Measurements from ENCODE around the gene C2. TPM values are rescaled to one million over a fixed set of nuclear protein-coding genes. Genes with fewer than 3 reads are reported as not detected.
A peak's percentile ranks its signal among the peaks of the same experiment; 100 is the strongest.

The C2 gene
- total RNA-seq, 1 donor from 2014 or later: 2.4 TPM

DNA sequence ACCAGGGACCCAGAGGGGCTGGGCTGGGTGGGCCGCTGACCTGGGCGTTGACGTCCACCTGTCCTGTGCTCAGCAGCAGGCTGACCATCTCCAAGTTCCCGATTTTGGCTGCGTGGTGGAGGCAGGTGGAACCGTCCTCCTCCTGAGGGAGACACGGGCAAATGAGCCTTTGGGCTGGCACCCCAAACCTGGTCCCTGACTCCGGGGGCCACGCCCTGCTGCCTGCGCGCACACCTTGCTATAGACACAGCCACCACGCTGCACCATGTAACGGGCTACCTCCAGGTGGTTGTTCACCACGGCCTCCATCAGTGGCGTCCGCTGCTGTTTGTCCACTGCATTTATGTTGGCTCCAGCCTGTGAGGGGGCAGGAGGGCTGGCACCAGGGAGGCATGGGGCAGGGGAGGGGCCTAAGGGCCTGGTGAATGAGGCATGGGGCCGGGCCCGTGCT, 41.0 kb upstream of the C2 start:
- no peak overlapping the region for H3K27ac Mint-ChIP-seq (ENCODE audit: unreplicated experiment)
- no peak for DNase-seq (ENCODE audit: extremely low spot score, unreplicated experiment)
- no peaks in the 10 kb centered on the region for H3K4me1 Mint-ChIP-seq (ENCODE audit: unreplicated experiment)
- no peaks in the 10 kb centered on the region for H3K27me3 Mint-ChIP-seq (ENCODE audit: unreplicated experiment)
- H3K4me3 Mint-ChIP-seq (ENCODE audit: unreplicated experiment): no peak overlapping the region
- no peaks in the 10 kb centered on the region for H3K9me3 Mint-ChIP-seq (ENCODE audit: unreplicated experiment)
- peaks cover 30% of the 10 kb centered on the region for H3K36me3 Mint-ChIP-seq (ENCODE audit: unreplicated experiment)
- TF ChIP-seq, protein P1, sequence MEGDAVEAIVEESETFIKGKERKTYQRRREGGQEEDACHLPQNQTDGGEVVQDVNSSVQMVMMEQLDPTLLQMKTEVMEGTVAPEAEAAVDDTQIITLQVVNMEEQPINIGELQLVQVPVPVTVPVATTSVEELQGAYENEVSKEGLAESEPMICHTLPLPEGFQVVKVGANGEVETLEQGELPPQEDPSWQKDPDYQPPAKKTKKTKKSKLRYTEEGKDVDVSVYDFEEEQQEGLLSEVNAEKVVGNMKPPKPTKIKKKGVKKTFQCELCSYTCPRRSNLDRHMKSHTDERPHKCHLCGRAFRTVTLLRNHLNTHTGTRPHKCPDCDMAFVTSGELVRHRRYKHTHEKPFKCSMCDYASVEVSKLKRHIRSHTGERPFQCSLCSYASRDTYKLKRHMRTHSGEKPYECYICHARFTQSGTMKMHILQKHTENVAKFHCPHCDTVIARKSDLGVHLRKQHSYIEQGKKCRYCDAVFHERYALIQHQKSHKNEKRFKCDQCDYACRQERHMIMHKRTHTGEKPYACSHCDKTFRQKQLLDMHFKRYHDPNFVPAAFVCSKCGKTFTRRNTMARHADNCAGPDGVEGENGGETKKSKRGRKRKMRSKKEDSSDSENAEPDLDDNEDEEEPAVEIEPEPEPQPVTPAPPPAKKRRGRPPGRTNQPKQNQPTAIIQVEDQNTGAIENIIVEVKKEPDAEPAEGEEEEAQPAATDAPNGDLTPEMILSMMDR (IDR thresholded peaks at IDR 0.05): no peak

DNA sequence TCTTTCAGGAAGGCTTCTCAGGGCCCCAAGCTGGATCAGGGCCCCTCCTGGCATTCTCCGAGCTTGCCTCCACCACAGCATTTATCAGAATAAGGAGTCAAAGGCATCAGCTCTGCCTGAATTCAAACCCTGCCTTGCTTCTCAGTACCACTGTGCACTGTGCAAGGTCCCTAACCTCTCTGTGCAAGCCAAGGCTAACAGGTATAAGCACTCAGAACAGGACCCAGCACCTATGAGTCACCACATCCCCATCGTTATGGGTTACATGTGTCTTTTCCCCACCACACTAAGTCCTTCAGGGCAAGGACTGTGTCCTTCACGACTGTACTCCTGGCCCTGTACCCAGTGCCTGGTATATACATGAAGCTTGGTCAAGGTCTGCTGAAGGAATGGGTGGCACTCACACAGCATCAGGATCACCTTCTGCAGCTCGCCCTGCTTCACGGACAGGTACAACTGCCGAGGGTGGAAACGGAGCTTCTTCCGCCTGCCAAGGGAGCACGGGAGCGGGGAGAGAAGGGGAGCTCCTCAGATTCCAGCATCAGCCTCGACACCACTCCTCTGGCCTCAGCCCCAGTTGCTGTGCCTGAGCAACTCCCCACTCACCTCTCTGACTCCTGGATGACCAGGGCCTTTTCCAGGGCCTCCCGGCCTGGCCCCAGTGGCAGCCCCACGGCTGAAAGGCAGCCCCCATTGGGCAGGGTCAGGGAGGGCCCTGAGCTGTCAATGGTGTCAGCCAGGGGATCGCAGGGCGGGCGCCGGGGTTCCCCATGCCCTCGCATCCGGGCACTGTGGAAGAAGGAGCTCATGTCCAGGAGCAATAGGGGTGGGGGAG, 40.1 kb upstream of the C2 start:
- TF ChIP-seq, protein P1 (IDR thresholded peaks at IDR 0.05): no peak

DNA sequence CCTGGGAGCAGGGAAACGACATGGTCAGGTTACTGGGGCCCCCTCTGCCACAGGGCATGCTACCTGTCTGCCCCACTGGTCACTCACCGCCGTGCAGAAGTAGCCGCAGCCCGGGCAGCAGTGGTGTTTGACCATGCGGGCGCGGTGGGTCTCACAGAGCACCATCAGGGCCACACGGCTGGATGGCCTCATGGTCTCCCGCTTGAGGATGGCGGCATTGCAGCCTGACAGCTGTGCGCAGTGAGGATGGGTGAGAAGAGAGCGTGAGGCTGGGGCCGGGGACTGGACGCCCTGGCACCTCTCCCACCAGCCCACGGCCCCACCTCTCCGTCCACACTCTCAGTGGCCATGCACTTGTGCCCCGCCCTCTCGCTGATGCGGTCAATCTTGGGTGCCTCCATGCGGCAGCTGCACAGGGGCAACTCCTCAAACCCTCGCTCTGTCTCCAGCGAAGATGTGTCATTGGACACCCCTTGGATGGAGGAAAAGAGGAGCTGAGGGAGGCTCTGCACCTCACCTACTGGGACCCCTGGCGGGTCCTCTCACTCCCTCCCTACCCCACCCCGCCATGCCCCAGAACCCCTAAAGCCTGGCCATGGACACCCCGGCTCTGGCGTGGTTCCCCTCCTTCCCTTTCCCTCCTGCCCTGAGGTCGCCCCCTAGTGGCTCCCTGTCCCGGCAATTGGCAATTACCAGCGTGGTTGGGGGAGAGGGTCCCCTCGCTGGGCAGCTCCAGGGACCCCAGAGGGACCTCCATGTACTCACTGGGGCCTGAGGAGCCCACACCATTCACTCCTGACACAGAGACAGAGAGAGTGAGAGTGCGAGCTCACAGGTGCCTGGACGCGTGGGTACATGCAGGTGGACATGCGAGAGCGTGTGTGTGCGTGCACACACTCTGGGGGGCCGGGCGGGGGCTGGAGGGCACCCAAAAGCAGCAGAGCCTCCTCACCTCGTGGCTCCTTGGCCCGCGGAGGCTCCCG, 39.0 kb upstream of the C2 start:
- no peaks in the 10 kb centered on the region for H3K4me1 Mint-ChIP-seq (ENCODE audit: unreplicated experiment)
- peaks cover 33% of the 10 kb centered on the region for H3K36me3 Mint-ChIP-seq (ENCODE audit: unreplicated experiment)
- no peak overlapping the region for H3K27ac Mint-ChIP-seq (ENCODE audit: unreplicated experiment)
- H3K9me3 Mint-ChIP-seq (ENCODE audit: unreplicated experiment): no peaks in the 10 kb centered on the region
- TF ChIP-seq, protein P1 (IDR thresholded peaks at IDR 0.05): peak; percentile 74
- no peak for DNase-seq (ENCODE audit: extremely low spot score, unreplicated experiment)
- no peaks in the 10 kb centered on the region for H3K27me3 Mint-ChIP-seq (ENCODE audit: unreplicated experiment)
- H3K4me3 Mint-ChIP-seq (ENCODE audit: unreplicated experiment): no peak overlapping the region

More for the DNA sequence above, 40.1 kb upstream of the C2 start:
- H3K36me3 Mint-ChIP-seq (ENCODE audit: unreplicated experiment): peaks cover 31% of the 10 kb centered on the region
- no peaks in the 10 kb centered on the region for H3K27me3 Mint-ChIP-seq (ENCODE audit: unreplicated experiment)
- H3K4me3 Mint-ChIP-seq (ENCODE audit: unreplicated experiment): no peak overlapping the region
- H3K27ac Mint-ChIP-seq (ENCODE audit: unreplicated experiment): no peak overlapping the region
- no peaks in the 10 kb centered on the region for H3K4me1 Mint-ChIP-seq (ENCODE audit: unreplicated experiment)
- no peaks in the 10 kb centered on the region for H3K9me3 Mint-ChIP-seq (ENCODE audit: unreplicated experiment)
- DNase-seq (ENCODE audit: extremely low spot score, unreplicated experiment): no peak

DNA sequence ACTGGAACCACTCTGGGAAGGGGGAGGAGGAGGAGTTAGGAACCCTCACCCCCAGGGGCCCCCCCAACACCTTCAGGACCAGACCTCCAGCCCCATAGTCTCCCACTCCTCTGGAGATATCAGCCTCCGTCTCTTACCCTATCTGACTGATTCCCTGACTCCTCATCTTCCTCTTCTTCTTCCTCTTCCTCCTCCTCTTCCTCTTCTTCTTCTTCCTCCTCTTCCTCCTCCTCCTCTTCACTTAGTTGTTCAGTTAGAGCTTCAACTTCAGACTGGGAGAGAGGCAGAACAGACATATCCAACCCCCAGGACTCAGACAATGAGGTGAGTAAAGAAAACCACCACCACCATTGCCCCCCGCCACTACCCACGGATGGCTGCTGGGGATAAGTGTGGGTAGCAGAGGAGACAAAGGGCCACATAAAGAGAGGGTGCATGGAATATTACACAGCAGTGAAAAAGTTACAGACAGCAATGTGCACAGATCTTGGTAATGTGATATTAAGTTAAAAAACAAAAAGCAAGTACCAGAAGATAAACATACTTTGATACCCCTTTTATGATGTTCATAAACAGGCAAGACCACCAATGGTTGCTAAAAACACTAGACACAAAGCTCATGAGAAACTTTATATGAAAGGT, 38.1 kb upstream of the C2 start:
- Mint-ChIP-seq H3K4me3 (ENCODE audit: unreplicated experiment) (no peak overlapping the region), H3K27ac (ENCODE audit: unreplicated experiment) (no peak overlapping the region), H3K4me1 (ENCODE audit: unreplicated experiment) (no peaks in the 10 kb centered on the region), H3K27me3 (ENCODE audit: unreplicated experiment) (no peaks in the 10 kb centered on the region), H3K9me3 (ENCODE audit: unreplicated experiment) (no peaks in the 10 kb centered on the region), H3K36me3 (ENCODE audit: unreplicated experiment) (peaks cover 33% of the 10 kb centered on the region)
- no peak for DNase-seq (ENCODE audit: extremely low spot score, unreplicated experiment)
- TF ChIP-seq, protein P1 (IDR thresholded peaks at IDR 0.05): no peak

Data from osteocyte (in vitro differentiated cells).